Measurements from ENCODE around the gene CGN.
"Not testable (repeated sequence)": the region's sequence is repeated elsewhere in the genome, so short reads cannot be mapped to it uniquely, and the experiment has no call there.

CGN gene

DNA sequence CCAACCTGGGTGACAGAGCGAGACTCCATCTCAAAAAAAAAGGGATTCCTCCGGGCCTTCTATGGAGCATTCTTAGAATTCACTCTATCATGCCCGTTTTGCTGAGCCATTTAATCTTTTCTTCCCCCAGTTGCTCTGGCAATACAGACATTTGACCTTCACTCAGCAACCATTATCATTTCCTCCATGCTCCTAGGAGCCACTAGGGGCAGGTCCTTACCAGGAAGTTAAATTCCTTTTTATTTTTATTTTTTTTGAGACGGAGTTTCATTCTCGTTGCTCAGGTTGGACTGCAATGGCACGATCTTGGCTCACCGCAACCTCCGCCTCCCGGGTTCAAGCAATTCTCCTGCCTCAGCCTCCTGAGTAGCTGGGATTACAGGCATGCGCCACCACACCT is 9.7 kb upstream of the CGN start:
- no peak for DNase-seq

- DNase-seq = no peak
These were observed 9.0 kb upstream of the CGN start for GRCh38 chr1:151502035-151502700.

DNA sequence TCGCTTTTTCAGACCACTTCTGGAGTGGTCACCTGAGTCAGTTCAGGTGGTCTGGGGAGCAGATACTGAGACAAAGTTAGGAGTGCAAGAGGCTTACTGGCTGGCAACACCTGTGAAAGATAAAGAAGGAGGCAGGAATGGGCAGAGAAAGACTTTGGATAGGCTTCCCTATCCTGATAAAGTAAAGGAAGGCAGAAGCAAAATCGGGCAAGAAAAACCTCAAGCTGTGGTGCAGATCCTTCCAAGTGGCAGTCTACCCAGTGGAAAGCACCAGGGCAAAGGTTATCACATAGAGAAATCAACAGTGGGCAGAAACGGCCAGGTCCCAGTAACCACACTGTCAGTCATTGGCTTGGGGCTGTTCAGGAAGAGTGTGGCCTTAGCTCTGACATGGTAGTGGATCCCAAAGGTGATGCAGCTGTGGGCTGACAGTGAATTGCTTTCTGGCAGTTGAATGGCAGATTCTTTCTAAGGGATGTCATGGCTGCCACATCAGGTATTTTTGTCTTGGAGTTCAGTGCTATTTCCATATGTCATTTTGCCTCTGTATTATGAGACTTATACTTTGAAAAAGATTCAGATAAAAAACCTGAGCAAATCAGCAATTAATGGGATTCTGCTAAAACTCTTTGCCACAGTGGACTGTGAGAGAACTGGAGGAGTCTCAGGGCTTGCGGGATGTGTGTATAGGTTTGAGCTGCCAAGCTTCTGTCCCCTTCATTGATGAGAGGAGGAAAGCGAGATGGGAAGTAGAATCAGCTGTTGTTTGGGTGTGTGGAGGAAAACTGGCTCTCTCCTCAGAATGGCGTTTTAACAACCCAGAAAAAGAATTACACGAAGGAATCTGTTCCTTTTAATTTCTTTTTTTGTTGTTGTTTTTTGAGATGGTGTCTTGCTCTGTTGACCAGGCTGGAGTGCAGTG is 8.1 kb upstream of the CGN start:
- DNase-seq = no peak

DNA sequence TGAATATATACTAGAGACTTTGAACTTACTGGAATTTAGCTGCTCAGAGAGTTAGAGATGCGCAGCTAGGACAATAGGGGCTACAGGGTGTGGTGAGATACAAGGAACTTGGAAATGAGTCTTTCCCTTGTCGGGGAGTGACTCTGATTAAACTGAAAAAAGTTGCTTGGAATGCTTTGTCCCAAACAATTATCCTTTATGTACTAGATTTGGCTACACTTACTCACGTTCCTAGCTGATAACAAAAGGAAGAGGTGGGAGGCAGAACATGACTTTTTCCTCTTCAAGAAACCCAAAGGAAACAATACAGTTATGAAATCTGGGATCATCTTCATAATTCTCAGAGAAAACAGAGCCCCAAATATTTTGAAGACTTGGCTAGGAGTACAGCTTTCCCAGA is 6.9 kb upstream of the CGN start:
- no peak for DNase-seq

GRCh38 chr1:151504759-151505158 is 6.4 kb upstream of the CGN start:
- DNase-seq = no peak

GRCh38 chr1:151508833-151509232 is 2.4 kb upstream of the CGN start:
- DNase-seq = no peak

DNA sequence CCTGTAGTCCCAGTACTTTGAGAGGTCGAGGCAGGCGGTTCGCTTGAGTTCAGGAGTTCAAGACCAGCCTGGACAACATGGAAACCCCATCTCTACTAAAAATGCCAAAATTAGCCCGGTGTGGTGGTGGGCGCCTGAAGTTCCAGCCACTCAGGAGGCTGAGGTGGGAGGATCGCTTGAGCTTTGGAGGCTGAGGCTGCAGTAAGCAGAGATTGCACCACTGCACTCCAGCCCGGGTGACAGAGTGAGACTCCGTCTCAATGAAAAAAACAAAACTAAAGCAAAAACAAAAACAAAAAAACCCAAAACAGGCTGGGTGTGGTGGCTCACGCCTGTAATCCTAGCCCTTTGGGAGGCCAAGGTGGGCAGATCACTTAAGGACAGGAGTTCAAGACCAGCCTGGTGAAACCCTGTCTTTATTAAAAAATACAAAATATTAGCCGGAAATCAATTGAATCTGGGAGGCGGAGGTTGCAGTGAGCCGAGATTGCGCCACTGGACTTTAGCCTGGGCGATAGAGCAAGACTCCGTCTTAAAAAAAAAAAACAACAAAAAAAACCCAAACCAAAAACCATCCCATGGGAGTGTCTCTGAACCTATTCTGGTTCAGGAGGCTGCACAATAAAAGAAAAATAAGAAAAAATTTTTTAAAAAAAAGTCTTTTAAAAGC is 1.7 kb upstream of the CGN start:
- DNase-seq = no peak

DNA sequence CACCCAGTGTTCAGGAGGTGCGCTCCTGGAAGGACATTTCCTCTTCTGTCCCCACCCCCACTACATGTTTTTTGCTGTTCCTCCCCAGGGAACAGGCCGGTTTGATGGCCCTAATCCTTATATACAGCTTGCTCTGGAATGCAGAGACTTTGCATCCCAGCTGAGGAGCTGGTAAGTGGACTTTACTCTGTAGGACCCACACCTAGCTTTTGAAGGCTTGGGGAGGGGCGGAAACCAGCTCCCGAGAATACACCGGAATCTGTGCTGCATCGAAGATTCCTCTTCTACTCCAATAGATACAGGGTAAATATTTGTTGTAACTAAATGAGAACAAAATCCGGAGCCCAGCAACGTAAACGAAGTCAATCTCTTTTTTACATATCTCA is 1.2 kb upstream of the CGN start:
- DNase-seq = no peak

- DNase-seq = no peak
These were observed 602 bp upstream of the CGN start for GRCh38 chr1:151510614-151510956.

- peak in 1 of 2 donors; percentile 14 for DNase-seq
These were observed 539 bp downstream of the CGN start for GRCh38 chr1:151511636-151512215.

GRCh38 chr1:151512326-151512725 is 1.1 kb downstream of the CGN start:
- DNase-seq = no peak

- no peak for DNase-seq
These were observed 1.8 kb downstream of the CGN start for GRCh38 chr1:151512801-151513625.

GRCh38 chr1:151513626-151514121 is 2.5 kb downstream of the CGN start:
- DNase-seq = no peak

DNA sequence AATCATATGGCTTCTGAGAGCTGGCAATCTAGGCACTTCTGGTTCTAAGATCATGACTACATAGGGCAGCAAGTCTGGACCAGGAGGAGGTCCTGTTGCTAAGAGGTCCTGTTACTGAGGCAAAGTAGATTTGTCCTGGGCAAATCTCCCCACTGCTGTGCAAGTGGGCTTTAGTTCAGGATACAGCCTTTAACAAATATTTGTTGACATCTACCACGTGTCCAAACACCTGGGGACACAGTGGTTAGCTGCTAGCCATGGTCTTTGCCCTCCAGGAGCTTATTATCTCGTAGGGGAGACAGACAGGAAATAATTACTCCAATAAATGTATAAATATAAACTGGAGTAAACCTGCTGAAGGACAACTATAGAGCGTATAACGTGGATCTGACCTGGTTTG is 3.2 kb downstream of the CGN start:
- no peak for DNase-seq

DNA sequence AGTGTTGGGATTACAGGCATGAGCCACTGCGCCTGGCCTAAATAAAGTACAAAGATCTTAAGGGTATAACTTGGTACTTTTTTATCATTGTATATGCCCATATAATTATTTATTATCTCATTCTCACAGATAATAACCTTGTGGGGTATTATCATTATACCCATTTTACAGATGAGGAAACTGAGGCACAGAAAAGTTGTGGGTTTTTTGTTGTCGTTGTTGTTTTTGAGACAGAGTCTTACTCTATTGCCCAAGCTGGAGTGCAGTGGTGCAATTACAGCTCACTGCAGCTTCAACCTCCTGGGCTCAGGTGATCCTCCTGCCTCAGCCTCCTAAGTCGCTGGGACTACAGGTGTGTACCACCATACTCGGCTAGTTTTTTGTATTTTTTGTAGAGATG is 4.1 kb downstream of the CGN start:
- DNase-seq = no peak

DNA sequence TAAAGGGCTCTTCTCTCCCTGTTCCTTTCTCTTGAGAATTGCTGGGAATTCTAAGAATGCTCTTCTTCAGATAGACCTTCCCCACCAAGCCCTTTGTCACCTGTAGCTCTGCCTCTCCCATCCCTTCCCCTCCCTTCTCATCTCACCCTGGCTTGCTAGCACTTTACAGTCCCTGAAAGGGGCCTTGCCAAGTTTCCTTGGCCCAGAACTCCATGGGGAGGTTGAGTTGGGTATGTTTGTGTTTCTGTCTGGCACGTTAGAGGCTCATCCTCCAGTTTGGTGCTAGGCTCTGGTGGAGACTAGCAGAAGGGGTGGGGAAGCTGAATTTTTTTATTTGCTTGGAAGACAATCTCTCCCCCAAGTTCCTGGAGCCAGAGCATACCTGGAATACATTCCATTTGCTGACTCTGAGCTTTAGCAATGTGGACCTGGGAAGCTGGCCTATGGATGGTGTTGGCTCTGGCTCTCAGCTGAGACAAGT is 4.9 kb downstream of the CGN start:
- DNase-seq = no peak

- DNase-seq = no peak
These were observed 7.2 kb downstream of the CGN start for GRCh38 chr1:151518431-151518830.

DNA sequence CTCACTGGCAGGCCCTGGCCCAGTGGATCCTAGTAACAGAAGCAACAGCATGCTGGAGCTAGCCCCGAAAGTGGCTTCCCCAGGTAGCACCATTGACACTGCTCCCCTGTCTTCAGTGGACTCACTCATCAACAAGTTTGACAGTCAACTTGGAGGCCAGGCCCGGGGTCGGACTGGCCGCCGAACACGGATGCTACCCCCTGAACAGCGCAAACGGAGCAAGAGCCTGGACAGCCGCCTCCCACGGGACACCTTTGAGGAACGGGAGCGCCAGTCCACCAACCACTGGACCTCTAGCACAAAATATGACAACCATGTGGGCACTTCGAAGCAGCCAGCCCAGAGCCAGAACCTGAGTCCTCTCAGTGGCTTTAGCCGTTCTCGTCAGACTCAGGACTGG is 7.7 kb downstream of the CGN start:
- DNase-seq = no peak

- DNase-seq = no peak
These were observed 8.5 kb downstream of the CGN start for GRCh38 chr1:151519667-151520066.

DNA sequence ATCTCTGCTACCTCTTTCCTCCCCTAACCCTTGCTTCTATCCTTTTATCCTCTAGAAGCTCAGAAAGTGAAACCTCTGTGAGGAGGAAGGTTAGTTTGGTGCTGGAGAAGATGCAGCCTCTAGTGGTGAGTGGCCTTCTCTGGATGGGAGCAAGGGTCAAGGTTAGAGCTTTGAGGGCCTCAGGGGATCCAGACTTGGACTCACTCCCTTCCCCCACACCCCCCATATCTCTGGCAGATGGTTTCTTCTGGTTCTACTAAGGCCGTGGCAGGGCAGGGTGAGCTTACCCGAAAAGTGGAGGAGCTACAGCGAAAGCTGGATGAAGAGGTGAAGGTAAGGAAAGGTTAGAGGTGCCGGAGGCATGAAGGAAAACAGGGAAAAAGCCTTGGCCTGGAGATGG is 9.2 kb downstream of the CGN start:
- no peak for DNase-seq

DNA sequence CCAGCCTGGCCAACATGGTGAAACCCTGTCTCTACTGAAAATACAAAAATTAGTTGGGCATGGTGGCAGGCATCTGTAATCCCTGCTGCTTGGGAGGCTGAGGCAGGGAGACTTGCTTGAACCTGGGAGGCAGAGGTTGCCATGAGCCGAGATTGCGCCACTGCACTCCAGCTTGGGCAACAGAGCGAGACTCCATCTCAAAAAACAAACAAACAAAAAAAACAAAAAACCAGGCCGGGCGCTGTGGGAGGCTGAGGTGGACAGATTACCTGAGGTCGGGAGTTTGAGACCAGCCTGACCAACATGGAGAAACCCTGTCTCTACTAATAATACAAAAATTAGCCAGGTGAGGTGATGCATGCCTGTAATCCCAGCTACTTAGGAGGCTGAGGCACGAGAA is 11.2 kb downstream of the CGN start:
- DNase-seq = not testable (repeated sequence)

GRCh38 chr1:151523326-151523725 is 12.1 kb downstream of the CGN start:
- no peak for DNase-seq

Data from stimulated activated CD4-positive, alpha-beta T cell treated with anti-CD3 and anti-CD28 coated beads, Interleukin-2, amount 100 ng/mL, for 48 hours (primary cell).